ENCODE measurements around the gene RPS15. TPM values are rescaled to one million over a fixed set of nuclear protein-coding genes. Genes with fewer than 3 reads are reported as not detected.

The RPS15 gene
- total and polyA plus RNA-seq, 2 of the 13 experiments (the other 11 are each of a cell fraction or from before 2014, with no cell fraction given): 695 to 1,411 TPM

DNA sequence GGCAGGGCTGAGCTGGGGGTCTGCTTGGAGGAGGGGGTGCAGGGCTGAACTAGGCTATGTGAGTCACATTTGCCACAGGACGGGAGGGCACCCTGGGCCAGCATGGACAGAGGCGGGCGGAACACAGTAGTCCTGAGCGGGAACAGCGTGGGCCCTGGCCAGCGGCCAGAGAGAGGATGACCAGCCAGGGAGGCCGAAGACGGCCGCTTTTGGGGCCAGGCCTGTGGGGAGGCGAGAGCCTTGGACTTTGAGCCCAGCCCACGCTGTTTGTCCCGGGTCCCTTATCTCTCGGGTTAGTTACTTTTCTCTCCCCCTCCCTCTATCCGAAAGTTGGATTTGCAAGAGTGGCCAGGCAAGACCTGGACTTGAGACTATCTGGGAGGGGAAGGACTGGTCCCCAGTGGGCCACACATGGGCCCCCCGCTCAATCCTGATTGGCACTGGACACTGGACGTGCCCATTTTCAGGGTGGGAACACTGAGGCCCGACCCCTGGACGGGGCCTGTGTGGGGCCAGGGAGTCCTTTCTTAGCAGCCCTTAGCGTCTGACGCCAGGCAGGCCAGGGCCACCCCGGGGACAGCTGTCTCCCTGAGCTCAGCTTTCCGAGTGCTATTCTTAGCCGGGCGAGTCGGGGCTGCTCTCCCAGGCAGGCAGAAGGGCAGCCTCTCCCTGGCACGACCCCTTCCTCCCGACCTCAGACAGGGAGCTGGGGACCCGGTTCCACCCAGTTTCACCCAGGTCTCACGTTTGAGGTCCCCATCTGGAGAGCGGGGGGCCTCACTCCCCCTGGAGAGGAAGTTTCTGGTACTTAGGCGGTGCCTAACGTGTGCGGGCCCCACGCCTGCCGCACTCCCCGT, 37.7 kb upstream of the RPS15 start (continued):
- TF ChIP-seq, protein P1, sequence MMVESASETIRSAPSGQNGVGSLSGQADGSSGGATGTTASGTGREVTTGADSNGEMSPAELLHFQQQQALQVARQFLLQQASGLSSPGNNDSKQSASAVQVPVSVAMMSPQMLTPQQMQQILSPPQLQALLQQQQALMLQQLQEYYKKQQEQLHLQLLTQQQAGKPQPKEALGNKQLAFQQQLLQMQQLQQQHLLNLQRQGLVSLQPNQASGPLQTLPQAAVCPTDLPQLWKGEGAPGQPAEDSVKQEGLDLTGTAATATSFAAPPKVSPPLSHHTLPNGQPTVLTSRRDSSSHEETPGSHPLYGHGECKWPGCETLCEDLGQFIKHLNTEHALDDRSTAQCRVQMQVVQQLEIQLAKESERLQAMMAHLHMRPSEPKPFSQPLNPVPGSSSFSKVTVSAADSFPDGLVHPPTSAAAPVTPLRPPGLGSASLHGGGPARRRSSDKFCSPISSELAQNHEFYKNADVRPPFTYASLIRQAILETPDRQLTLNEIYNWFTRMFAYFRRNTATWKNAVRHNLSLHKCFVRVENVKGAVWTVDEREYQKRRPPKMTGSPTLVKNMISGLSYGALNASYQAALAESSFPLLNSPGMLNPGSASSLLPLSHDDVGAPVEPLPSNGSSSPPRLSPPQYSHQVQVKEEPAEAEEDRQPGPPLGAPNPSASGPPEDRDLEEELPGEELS (CRISPR knock-in tag; IDR thresholded peaks at IDR 0.05): peak; percentile 68
- no peak; the same call in 1 of the 2 replicates for TF ChIP-seq KMT2A (CRISPR knock-in tag; IDR thresholded peaks at IDR 0.05)
- peak; percentile 34 for TF ChIP-seq RBFOX2 (IDR thresholded peaks at IDR 0.05; ENCODE audit: low read depth, low read length)
- TF ChIP-seq GZF1 (CRISPR knock-in tag; IDR thresholded peaks at IDR 0.05): no peak
- peak; percentile 98 for TF ChIP-seq ADNP (CRISPR knock-in tag; IDR thresholded peaks at IDR 0.05)
- peak; percentile 33; the same call in 1 of the 2 replicates for TF ChIP-seq SMYD3 (CRISPR knock-in tag; IDR thresholded peaks at IDR 0.05)
- peak; percentile 67; the same call in 1 of the 2 replicates for TF ChIP-seq IRF2 (CRISPR knock-in tag; IDR thresholded peaks at IDR 0.05)
- peak in 1 of 2 experiments; percentile 42; a peak in 2 of 4 replicates for TF ChIP-seq KLF16 (CRISPR knock-in tag; IDR thresholded peaks at IDR 0.05)
- peak; percentile 62; the same call in 1 of the 2 replicates for TF ChIP-seq NCOA2 (CRISPR knock-in tag; IDR thresholded peaks at IDR 0.05)
- TF ChIP-seq, protein P2, sequence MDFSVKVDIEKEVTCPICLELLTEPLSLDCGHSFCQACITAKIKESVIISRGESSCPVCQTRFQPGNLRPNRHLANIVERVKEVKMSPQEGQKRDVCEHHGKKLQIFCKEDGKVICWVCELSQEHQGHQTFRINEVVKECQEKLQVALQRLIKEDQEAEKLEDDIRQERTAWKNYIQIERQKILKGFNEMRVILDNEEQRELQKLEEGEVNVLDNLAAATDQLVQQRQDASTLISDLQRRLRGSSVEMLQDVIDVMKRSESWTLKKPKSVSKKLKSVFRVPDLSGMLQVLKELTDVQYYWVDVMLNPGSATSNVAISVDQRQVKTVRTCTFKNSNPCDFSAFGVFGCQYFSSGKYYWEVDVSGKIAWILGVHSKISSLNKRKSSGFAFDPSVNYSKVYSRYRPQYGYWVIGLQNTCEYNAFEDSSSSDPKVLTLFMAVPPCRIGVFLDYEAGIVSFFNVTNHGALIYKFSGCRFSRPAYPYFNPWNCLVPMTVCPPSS (IDR thresholded peaks at IDR 0.05): no peak
- TF ChIP-seq, protein P3, sequence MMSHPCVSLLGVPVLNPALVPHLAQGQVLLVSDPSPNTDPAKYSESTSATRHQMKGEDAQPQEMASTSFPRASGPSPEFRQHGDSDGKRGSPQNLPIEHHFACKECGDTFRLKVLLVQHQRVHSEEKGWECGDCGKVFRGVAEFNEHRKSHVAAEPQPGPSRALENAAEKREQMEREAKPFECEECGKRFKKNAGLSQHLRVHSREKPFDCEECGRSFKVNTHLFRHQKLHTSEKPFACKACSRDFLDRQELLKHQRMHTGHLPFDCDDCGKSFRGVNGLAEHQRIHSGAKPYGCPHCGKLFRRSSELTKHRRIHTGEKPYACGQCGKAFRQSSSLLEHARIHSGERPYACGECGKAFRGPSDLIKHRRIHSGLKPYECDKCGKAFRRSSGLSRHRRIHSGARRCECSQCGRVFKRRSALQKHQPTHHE (CRISPR knock-in tag; IDR thresholded peaks at IDR 0.05; ENCODE audit: borderline replicate concordance): 0 out of 2 replicates have a peak, but pooled peaks have one; percentile 25
- TF ChIP-seq, protein P4, sequence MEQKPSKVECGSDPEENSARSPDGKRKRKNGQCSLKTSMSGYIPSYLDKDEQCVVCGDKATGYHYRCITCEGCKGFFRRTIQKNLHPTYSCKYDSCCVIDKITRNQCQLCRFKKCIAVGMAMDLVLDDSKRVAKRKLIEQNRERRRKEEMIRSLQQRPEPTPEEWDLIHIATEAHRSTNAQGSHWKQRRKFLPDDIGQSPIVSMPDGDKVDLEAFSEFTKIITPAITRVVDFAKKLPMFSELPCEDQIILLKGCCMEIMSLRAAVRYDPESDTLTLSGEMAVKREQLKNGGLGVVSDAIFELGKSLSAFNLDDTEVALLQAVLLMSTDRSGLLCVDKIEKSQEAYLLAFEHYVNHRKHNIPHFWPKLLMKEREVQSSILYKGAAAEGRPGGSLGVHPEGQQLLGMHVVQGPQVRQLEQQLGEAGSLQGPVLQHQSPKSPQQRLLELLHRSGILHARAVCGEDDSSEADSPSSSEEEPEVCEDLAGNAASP (CRISPR knock-in tag; IDR thresholded peaks at IDR 0.05; ENCODE audit: borderline replicate concordance): peak; percentile 84; the same call in 1 of the 2 replicates
- TF ChIP-seq, protein P5, sequence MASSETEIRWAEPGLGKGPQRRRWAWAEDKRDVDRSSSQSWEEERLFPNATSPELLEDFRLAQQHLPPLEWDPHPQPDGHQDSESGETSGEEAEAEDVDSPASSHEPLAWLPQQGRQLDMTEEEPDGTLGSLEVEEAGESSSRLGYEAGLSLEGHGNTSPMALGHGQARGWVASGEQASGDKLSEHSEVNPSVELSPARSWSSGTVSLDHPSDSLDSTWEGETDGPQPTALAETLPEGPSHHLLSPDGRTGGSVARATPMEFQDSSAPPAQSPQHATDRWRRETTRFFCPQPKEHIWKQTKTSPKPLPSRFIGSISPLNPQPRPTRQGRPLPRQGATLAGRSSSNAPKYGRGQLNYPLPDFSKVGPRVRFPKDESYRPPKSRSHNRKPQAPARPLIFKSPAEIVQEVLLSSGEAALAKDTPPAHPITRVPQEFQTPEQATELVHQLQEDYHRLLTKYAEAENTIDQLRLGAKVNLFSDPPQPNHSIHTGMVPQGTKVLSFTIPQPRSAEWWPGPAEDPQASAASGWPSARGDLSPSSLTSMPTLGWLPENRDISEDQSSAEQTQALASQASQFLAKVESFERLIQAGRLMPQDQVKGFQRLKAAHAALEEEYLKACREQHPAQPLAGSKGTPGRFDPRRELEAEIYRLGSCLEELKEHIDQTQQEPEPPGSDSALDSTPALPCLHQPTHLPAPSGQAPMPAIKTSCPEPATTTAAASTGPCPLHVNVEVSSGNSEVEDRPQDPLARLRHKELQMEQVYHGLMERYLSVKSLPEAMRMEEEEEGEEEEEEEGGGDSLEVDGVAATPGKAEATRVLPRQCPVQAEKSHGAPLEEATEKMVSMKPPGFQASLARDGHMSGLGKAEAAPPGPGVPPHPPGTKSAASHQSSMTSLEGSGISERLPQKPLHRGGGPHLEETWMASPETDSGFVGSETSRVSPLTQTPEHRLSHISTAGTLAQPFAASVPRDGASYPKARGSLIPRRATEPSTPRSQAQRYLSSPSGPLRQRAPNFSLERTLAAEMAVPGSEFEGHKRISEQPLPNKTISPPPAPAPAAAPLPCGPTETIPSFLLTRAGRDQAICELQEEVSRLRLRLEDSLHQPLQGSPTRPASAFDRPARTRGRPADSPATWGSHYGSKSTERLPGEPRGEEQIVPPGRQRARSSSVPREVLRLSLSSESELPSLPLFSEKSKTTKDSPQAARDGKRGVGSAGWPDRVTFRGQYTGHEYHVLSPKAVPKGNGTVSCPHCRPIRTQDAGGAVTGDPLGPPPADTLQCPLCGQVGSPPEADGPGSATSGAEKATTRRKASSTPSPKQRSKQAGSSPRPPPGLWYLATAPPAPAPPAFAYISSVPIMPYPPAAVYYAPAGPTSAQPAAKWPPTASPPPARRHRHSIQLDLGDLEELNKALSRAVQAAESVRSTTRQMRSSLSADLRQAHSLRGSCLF (CRISPR knock-in tag; IDR thresholded peaks at IDR 0.05; ENCODE audit: borderline replicate concordance): no peak
- no peak; the same call in 1 of the 2 replicates for TF ChIP-seq TP53 (CRISPR knock-in tag; conservative IDR thresholded peaks at IDR 0.05)
- peak; percentile 96 for TF ChIP-seq ZNF768 (CRISPR knock-in tag; IDR thresholded peaks at IDR 0.05)
- no peak; the same call in 1 of the 2 replicates for TF ChIP-seq ZNF546 (CRISPR knock-in tag; conservative IDR thresholded peaks at IDR 0.05)
- 0 out of 2 replicates have a peak, but pooled peaks have one; percentile 15 for TF ChIP-seq ZFAT (CRISPR knock-in tag; conservative IDR thresholded peaks at IDR 0.05)
- TF ChIP-seq ZNF382 (CRISPR knock-in tag; IDR thresholded peaks at IDR 0.05; ENCODE audit: borderline replicate concordance): no peak
